ENCODE results near the gene NADK2.

DNA sequence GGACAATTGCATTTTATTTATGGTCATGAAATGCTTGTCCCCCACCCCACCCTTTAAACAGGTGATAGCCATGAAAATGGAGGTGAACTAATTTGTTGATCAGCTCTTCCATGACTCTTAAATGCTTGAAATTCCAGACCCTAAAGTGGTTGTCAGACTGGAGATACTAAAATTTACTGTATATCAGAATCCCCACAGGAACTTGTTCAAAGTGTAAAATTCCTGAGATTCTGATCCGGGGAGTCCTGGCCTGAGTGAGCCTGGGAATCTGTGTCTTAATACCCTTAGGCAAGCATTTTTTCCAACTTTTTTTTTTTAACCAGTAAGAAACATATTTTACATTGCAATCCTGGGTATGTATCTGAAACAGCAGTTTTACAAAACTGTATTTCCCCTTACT is 85.1 kb downstream of the NADK2 start:
- TF ChIP-seq CTCF (IDR thresholded peaks at IDR 0.05) (no peak), POLR2A (IDR thresholded peaks at IDR 0.05) (no peak)

Data from heart left ventricle (tissue), 13 donors.